H1 (cell line): Measurements from ENCODE around the gene OR52E8.

Experiments
- ATF2 ChIP-seq: IDR thresholded peaks from 2 replicates; pipeline ENCODE4 v1.6.1; 2012; ENCODE audit warnings: low read length, inconsistent platforms
- BRCA1 ChIP-seq: IDR thresholded peaks from 2 replicates; pipeline ENCODE4 v1.6.1; 2012; ENCODE audit warnings: low read depth, low read length, improper control_type of control experiment
- CHD2 ChIP-seq: IDR thresholded peaks from 2 replicates; pipeline ENCODE4 v1.6.1; 2012; ENCODE audit warnings: low read length, improper control_type of control experiment
- CTCF ChIP-seq, 3 experiments: IDR thresholded peaks; 1 replicate in 2 of 3; 2 replicates in 1 of 3; pipeline versions ENCODE4 v1.5.1 to v1.6.1; 2011; ENCODE audit warnings: low read length in 3 of 3, mild to moderate bottlenecking in 3 of 3, inconsistent platforms in 2 of 3, low read depth in 1 of 3, moderate library complexity in 1 of 3; ENCODE audit not compliant: insufficient read depth in 1 of 3; ENCODE audit errors: control extremely low read depth in 1 of 3
- EZH2 ChIP-seq: fragments of 200-600 bp; sonication (generic); IDR thresholded peaks from 2 replicates; pipeline ENCODE4 v1.7.1; 2012; ENCODE audit warnings: low read depth, mild to moderate bottlenecking, moderate library complexity, low read length, inconsistent platforms; ENCODE audit not compliant: severe bottlenecking
- GABPA ChIP-seq: IDR thresholded peaks from 2 replicates; pipeline ENCODE4 v1.6.1; 2011; ENCODE audit warnings: mild to moderate bottlenecking, low read length, moderate library complexity, borderline replicate concordance; ENCODE audit not compliant: insufficient read depth
- JUN ChIP-seq: IDR thresholded peaks from 2 replicates; pipeline ENCODE4 v1.6.1; 2011; ENCODE audit warnings: low read depth, mild to moderate bottlenecking, improper control_type of control experiment, low read length
- KDM5A ChIP-seq: fragments of 200-600 bp; IDR thresholded peaks from 2 replicates; pipeline ENCODE4 v1.7.1; 2012; ENCODE audit warnings: mild to moderate bottlenecking, low read length, inconsistent platforms, mixed read lengths
- MAX ChIP-seq: IDR thresholded peaks from 2 replicates; pipeline ENCODE4 v1.6.1; 2012; ENCODE audit warnings: inconsistent platforms
- NANOG ChIP-seq: IDR thresholded peaks from 2 replicates; pipeline ENCODE4 v1.6.1; 2011; ENCODE audit warnings: low read length, low read depth, mild to moderate bottlenecking, inconsistent platforms; ENCODE audit not compliant: insufficient read depth, poor library complexity, severe bottlenecking
- PHF8 ChIP-seq: fragments of 200-600 bp; sonication (generic); conservative IDR thresholded peaks from 2 replicates; pipeline ENCODE4 v1.7.1; 2012; ENCODE audit warnings: low read depth, mild to moderate bottlenecking, inconsistent platforms, low read length, moderate library complexity
- POLR2A ChIP-seq, 2 experiments: IDR thresholded peaks; 1 replicate in 1 of 2; 2 replicates in 1 of 2; pipeline ENCODE4 v1.6.1; 2011; ENCODE audit warnings: low read depth in 2 of 2, low read length in 2 of 2, mild to moderate bottlenecking in 2 of 2; ENCODE audit errors: control extremely low read depth in 1 of 2
- POLR2AphosphoS5 ChIP-seq: IDR thresholded peaks from 2 replicates; pipeline ENCODE4 v1.6.1; 2011; ENCODE audit warnings: low read depth, low read length
- SIN3A ChIP-seq, 2 experiments: IDR thresholded peaks in 1 of 2; conservative IDR thresholded peaks in 1 of 2; 2 replicates each; pipeline ENCODE4 v1.6.1; 2011 to 2012; ENCODE audit warnings: low read length in 2 of 2, improper control_type of control experiment in 1 of 2, low read depth in 1 of 2, mild to moderate bottlenecking in 1 of 2

- TF ChIP-seq KDM5A, result no peak
- TF ChIP-seq CHD2, result no peak
- TF ChIP-seq CTCF (IDR thresholded peaks at IDR 0.05; ENCODE audit: control extremely low read depth in 1 of 3, insufficient read depth in 1 of 3, low read depth in 1 of 3, low read length in 3 of 3), result no peak
- TF ChIP-seq BRCA1, result no peak
- TF ChIP-seq JUN, result no peak
- TF ChIP-seq SIN3A (conservative IDR thresholded peaks at IDR 0.05 in 1 of 2, IDR thresholded peaks at IDR 0.05 in 1 of 2; ENCODE audit: low read depth in 1 of 2, low read length in 2 of 2), result no peak
- TF ChIP-seq GABPA, result no peak
- no peak for TF ChIP-seq PHF8
- TF ChIP-seq POLR2AphosphoS5, result no peak
- no peak for TF ChIP-seq EZH2
- TF ChIP-seq NANOG, result no peak
- TF ChIP-seq MAX, result no peak
- no peak for TF ChIP-seq POLR2A (IDR thresholded peaks at IDR 0.05; ENCODE audit: control extremely low read depth in 1 of 2, low read depth in 2 of 2, low read length in 2 of 2)
- TF ChIP-seq ATF2, result no peak
These were observed 15.7 kb downstream of the OR52E8 start, which contains the start of gene OR52E6 for GRCh38 chr11:5841797-5842196.
